Lower leg skin (tissue), 4 donors: ENCODE results near the gene VPS41. TPM values are rescaled to one million over a fixed set of nuclear protein-coding genes. Genes with fewer than 3 reads are reported as not detected.

Experiments
- DNase-seq, 2 donors: peaks; one replicate each; pipeline ENCODE4 v3.0.0-alpha.2; 2019; ENCODE audit warnings: low spot score in 2 of 2
- H3K4me3 ChIP-seq: fragments of 200-600 bp; sonication (generic); 2 replicates; pipeline ENCODE4 v1.5.1; 2017; ENCODE audit warnings: mild to moderate bottlenecking, low read depth; ENCODE audit not compliant: poor library complexity, severe bottlenecking
- POLR2A ChIP-seq, 2 donors: fragments of 450-650 bp; IDR thresholded peaks; one replicate each; pipeline ENCODE4 v1.6.1; 2016 to 2017; ENCODE audit warnings: antibody characterized with exemption in 2 of 2, mild to moderate bottlenecking in 1 of 2, moderate library complexity in 1 of 2
- WGBS, 2 donors: methylation state at CpG; one replicate each; pipeline ENCODE4 v1.1.5; 2018; 5-methylcytosine and 5-hydroxymethylcytosine counted together
- intact Hi-C: fragments of 100-400 bp; cut with DNase I; formaldehyde crosslinking; loops from one replicate; pipeline ENCODE4 v1.15.0; 2023; ENCODE audit warnings: low total_unique reads
- total RNA-seq, 4 donors: library from RNA; depleted of rRNA; stranded (reverse); fragments of >200 nt; gene quantifications; one replicate each; pipeline ENCODE4 v1.1.0, GENCODE V29; 2016
- TF ChIP-seq, protein P1 (sequence below), 3 donors: fragments of 450-650 bp; IDR thresholded peaks; one replicate each; pipeline ENCODE4 v1.5.1; 2016; ENCODE audit warnings: antibody characterized with exemption in 3 of 3, mild to moderate bottlenecking in 3 of 3, moderate library complexity in 2 of 3

Gene VPS41
- total RNA-seq, 4 donors from 2014 or later, result 37.8 to 47.7 (median 41.0) TPM

DNA sequence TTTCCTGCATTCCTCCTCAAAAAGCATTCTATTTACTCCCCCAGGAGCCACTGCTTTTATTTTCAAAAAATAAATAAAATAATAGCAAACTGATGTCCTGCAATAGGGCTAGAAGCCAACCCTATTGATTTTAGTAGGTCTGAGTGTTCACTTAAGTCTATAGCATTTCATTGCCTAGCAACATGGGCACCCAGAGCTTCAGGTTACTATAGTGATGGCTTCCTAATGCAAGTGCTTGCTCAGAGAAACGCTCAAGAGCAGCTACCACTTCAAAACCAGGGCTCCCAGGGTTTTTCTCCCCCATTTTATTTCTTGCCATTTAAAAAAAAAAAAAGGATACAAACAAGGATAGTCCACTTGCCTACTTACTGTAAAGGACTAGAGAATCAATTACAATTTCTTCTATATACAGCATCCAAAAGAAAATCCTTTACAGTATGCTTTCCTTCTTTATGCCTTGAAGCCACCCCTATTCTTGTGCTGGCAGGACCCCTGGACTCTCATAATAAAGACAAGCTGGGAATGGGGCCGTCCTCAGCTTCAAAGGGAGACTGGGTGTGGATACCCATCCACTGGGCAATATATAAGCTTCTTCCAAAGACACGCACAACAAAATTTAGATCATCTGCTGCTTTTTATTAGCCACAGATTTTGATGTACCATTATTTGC, 133.3 kb downstream of the VPS41 start:
- WGBS, 2 donors, result 75 to 92% methylated on average over 3 of the region's 3 CpGs
- TF ChIP-seq, protein P1, sequence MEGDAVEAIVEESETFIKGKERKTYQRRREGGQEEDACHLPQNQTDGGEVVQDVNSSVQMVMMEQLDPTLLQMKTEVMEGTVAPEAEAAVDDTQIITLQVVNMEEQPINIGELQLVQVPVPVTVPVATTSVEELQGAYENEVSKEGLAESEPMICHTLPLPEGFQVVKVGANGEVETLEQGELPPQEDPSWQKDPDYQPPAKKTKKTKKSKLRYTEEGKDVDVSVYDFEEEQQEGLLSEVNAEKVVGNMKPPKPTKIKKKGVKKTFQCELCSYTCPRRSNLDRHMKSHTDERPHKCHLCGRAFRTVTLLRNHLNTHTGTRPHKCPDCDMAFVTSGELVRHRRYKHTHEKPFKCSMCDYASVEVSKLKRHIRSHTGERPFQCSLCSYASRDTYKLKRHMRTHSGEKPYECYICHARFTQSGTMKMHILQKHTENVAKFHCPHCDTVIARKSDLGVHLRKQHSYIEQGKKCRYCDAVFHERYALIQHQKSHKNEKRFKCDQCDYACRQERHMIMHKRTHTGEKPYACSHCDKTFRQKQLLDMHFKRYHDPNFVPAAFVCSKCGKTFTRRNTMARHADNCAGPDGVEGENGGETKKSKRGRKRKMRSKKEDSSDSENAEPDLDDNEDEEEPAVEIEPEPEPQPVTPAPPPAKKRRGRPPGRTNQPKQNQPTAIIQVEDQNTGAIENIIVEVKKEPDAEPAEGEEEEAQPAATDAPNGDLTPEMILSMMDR (IDR thresholded peaks at IDR 0.05), result no peak
- no peak for TF ChIP-seq POLR2A (IDR thresholded peaks at IDR 0.05)
- intact Hi-C loops, result no loop called here
- H3K4me3 ChIP-seq, result no peak overlapping the region
- DNase-seq, result no peak

GRCh38 chr7:38773430-38773829, 135.6 kb downstream of the VPS41 start:
- intact Hi-C loops, result no loop called here
- 46 to 48% methylated on average over 2 of the region's 2 CpGs for WGBS, 2 donors
- no peak for DNase-seq
- no peak overlapping the region for H3K4me3 ChIP-seq
- TF ChIP-seq, protein P1 (IDR thresholded peaks at IDR 0.05), result no peak
- TF ChIP-seq POLR2A (IDR thresholded peaks at IDR 0.05), result no peak

DNA sequence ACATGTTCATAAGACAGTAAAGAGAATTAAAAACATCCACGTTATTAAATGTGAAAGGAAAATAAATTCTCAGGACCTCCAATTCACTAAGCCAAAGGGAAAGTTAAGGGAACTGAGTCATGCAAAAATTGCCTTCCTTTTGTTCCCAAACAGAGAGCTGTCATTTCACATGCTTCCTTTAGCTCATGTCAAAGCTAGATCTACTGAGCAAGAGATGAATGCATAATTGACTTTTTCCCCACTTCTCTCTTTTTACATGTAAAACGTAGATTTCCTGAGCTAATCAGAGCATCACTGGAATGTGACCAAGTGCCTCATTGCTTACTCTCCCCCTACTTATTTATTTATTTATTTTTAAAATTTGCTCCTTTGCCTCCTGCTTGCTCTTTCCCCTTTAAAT, 148.8 kb downstream of the VPS41 start:
- no peak overlapping the region for H3K4me3 ChIP-seq
- WGBS, 2 donors, result 89 to 93% methylated on average over 2 of the region's 2 CpGs
- intact Hi-C loops, result no loop called here
- no peak for DNase-seq
- TF ChIP-seq, protein P1 (IDR thresholded peaks at IDR 0.05), result no peak
- TF ChIP-seq POLR2A (IDR thresholded peaks at IDR 0.05), result no peak

GRCh38 chr7:38759028-38759427, 150.0 kb downstream of the VPS41 start:
- 100% methylated on average over 2 of the region's 2 CpGs for WGBS, 2 donors
- TF ChIP-seq POLR2A (IDR thresholded peaks at IDR 0.05), result no peak
- TF ChIP-seq, protein P1 (IDR thresholded peaks at IDR 0.05), result no peak
- no peak overlapping the region for H3K4me3 ChIP-seq
- intact Hi-C loops, result no loop called here
- DNase-seq, result no peak

GRCh38 chr7:38757931-38758330, 151.1 kb downstream of the VPS41 start:
- TF ChIP-seq, protein P1 (IDR thresholded peaks at IDR 0.05), result no peak
- no peak for TF ChIP-seq POLR2A (IDR thresholded peaks at IDR 0.05)
- no peak for DNase-seq

DNA sequence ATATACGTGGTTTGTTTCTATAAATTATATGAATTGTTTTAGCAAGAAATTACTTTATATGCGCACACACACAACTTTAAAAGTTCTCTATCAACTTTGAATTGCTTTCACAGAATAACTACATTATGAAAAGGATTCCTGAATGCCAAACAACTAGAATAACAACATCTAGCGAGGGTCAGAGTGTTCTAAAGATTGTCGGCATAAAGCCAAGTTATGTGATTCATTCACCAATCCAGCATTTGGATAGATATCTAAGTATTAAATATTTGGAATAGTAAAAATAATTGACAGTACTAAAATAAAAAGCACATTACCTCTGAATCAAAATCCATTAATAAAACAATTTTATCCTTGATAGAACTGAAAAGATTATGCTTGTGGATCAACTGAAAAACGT, 152.5 kb downstream of the VPS41 start:
- intact Hi-C loops, result no loop called here
- no peak overlapping the region for H3K4me3 ChIP-seq
- 76 to 77% methylated on average over 5 of the region's 5 CpGs for WGBS, 2 donors
- no peak for DNase-seq
- no peak for TF ChIP-seq POLR2A (IDR thresholded peaks at IDR 0.05)
- TF ChIP-seq, protein P1 (IDR thresholded peaks at IDR 0.05), result no peak

More at GRCh38 chr7:38757931-38758330, 151.1 kb downstream of the VPS41 start:
- H3K4me3 ChIP-seq, result no peak overlapping the region
- intact Hi-C loops, result no loop called here
- 91% methylated on average over 3 of the region's 3 CpGs for WGBS, 2 donors
